PC-3 (cell line): Measurements from ENCODE around the gene DYSF.

Experiments
- CTCF ChIP-seq: fragments of 300-600 bp; sonication (generic); conservative IDR thresholded peaks from 2 replicates; pipeline ENCODE4 v1.5.1; 2017; ENCODE audit warnings: antibody characterized with exemption, low read depth, mild to moderate bottlenecking, low read length
- EZH2 ChIP-seq: fragments of 300-600 bp; sonication (generic); IDR thresholded peaks from one replicate; pipeline ENCODE4 v1.6.1; 2017; ENCODE audit warnings: antibody characterized with exemption, mild to moderate bottlenecking, low read length; ENCODE audit not compliant: unreplicated experiment
- EZH2phosphoT487 ChIP-seq: fragments of 300-600 bp; sonication (generic); IDR thresholded peaks from 2 replicates; pipeline ENCODE4 v1.6.1; 2018; ENCODE audit warnings: mild to moderate bottlenecking, antibody characterized with exemption, low read length, borderline replicate concordance

DNA sequence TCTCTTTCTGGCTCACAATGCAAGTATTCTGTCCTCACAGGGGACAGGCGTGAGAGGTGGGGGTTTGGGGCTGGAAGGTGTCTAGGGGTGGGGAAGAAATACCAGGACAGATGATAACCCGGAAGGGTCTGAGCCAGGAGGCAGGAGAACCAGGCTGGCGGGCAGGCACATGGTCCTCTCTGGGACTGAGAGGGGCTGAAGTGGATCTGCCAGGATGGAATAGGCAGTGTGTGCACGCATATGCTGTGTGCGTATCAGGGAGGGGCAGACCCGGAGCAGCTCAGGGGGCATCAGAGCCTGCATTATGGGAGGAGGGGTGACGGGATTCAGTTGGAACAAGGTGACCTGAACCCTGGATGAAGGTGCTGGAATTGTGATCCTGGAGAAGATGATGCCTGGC, 157.3 kb downstream of the DYSF start:
- no peak for TF ChIP-seq CTCF
- TF ChIP-seq EZH2phosphoT487, result no peak
- TF ChIP-seq EZH2, result no peak
